Upper lobe of left lung (tissue), 4 donors: Measurements from ENCODE around the gene TMCO4.

ENCODE experiments used
- CTCF ChIP-seq, 6 experiments: fragments of 450-650 bp in 4 of 6; fragments of 200-600 bp in 2 of 6; sonication (generic) in 2 of 6; IDR thresholded peaks; one replicate each; pipeline ENCODE4 v1.5.1; 2016 to 2019; ENCODE audit warnings: antibody characterized with exemption in 6 of 6
- EP300 ChIP-seq, 4 donors: sonication (generic); formaldehyde crosslinking; IDR thresholded peaks; one replicate each; pipeline ENCODE4 v1.5.1; 2017; ENCODE audit warnings: antibody characterized with exemption in 4 of 4, control low read depth in 2 of 4
- POLR2A ChIP-seq, 4 donors: fragments of 450-650 bp; IDR thresholded peaks; one replicate each; pipeline ENCODE4 v1.5.1; 2016 to 2017; ENCODE audit warnings: antibody characterized with exemption in 4 of 4, mild to moderate bottlenecking in 2 of 4
- POLR2AphosphoS5 ChIP-seq, 2 donors: sonication (generic); formaldehyde crosslinking; IDR thresholded peaks; one replicate each; pipeline ENCODE4 v1.5.1; 2017; ENCODE audit warnings: antibody characterized with exemption in 2 of 2

DNA sequence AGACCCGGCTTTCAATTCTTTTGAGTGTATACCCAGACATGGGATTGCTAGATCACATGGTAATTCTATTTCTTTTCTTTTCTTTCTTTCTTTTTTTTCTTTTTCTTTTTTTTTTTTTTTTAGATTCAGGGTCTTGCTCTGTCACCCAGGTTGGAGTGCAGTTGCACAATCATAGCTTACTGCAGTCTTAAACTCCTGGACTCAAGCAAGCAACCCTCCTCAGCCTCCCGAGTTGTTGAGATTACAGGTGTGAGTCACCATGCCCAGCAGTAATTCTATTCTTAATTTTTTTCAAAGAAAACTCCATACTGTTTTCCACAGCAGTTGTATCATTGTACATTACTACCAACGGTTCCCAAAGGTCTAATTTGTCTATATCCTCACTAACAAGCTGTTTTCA is 28.8 kb upstream of the TMCO4 start:
- no peak for TF ChIP-seq CTCF (IDR thresholded peaks at IDR 0.05)
- no peak for TF ChIP-seq POLR2A (IDR thresholded peaks at IDR 0.05)
- TF ChIP-seq POLR2AphosphoS5 (IDR thresholded peaks at IDR 0.05), result no peak
- no peak for TF ChIP-seq EP300 (IDR thresholded peaks at IDR 0.05)
